ENCODE measurements around the gene CHRM4. TPM values are rescaled to one million over a fixed set of nuclear protein-coding genes. Genes with fewer than 3 reads are reported as not detected.
A peak's percentile ranks its signal among the peaks of the same experiment; 100 is the strongest.

CHRM4 gene
- total and polyA plus RNA-seq, 2 of the 13 experiments (the other 11 are each of a cell fraction or from before 2014, with no cell fraction given) = 0.13 to 0.21 TPM

GRCh38 chr11:46347637-46348311, 43.8 kb downstream of the CHRM4 start (continued):
- TF ChIP-seq HNF4G (IDR thresholded peaks at IDR 0.05; ENCODE audit: borderline replicate concordance, low read depth, low read length) = 0 out of 2 replicates have a peak, but pooled peaks have one; percentile 26
- TF ChIP-seq HNF4G (CRISPR knock-in tag; IDR thresholded peaks at IDR 0.05; ENCODE audit: borderline replicate concordance, low read depth) = no peak
- 0 out of 2 replicates have a peak, but pooled peaks have one; percentile 46 for TF ChIP-seq ZNF678 (CRISPR knock-in tag; IDR thresholded peaks at IDR 0.05)
- no peak for TF ChIP-seq ZNF441 (CRISPR knock-in tag; IDR thresholded peaks at IDR 0.05; ENCODE audit: borderline replicate concordance)
- TF ChIP-seq NFE2 (CRISPR knock-in tag; IDR thresholded peaks at IDR 0.05) = no peak
- TF ChIP-seq KAT7 (CRISPR knock-in tag; IDR thresholded peaks at IDR 0.05; ENCODE audit: borderline replicate concordance) = peak; percentile 69; the same call in 1 of the 2 replicates
- TF ChIP-seq ZNF138 (CRISPR knock-in tag; IDR thresholded peaks at IDR 0.05; ENCODE audit: low read depth) = no peak; the same call in 1 of the 2 replicates
- 0 out of 2 replicates have a peak, but pooled peaks have one; percentile 49 for TF ChIP-seq CHCHD3 (CRISPR knock-in tag; IDR thresholded peaks at IDR 0.05)
- no peak for TF ChIP-seq DZIP1 (CRISPR knock-in tag; IDR thresholded peaks at IDR 0.05)
- TF ChIP-seq, protein P1, sequence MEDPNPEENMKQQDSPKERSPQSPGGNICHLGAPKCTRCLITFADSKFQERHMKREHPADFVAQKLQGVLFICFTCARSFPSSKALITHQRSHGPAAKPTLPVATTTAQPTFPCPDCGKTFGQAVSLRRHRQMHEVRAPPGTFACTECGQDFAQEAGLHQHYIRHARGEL (CRISPR knock-in tag; IDR thresholded peaks at IDR 0.05) = no peak
- TF ChIP-seq ZNF530 (CRISPR knock-in tag; IDR thresholded peaks at IDR 0.05; ENCODE audit: low read depth) = no peak
- TF ChIP-seq CAMTA2 (CRISPR knock-in tag; IDR thresholded peaks at IDR 0.05; ENCODE audit: borderline replicate concordance) = 0 out of 2 replicates have a peak, but pooled peaks have one; percentile 64
- 0 out of 2 replicates have a peak, but pooled peaks have one; percentile 24 for TF ChIP-seq ZNF33B (CRISPR knock-in tag; IDR thresholded peaks at IDR 0.05)
- TF ChIP-seq ZNF720 (CRISPR knock-in tag; IDR thresholded peaks at IDR 0.05) = no peak
- TF ChIP-seq, protein P2, sequence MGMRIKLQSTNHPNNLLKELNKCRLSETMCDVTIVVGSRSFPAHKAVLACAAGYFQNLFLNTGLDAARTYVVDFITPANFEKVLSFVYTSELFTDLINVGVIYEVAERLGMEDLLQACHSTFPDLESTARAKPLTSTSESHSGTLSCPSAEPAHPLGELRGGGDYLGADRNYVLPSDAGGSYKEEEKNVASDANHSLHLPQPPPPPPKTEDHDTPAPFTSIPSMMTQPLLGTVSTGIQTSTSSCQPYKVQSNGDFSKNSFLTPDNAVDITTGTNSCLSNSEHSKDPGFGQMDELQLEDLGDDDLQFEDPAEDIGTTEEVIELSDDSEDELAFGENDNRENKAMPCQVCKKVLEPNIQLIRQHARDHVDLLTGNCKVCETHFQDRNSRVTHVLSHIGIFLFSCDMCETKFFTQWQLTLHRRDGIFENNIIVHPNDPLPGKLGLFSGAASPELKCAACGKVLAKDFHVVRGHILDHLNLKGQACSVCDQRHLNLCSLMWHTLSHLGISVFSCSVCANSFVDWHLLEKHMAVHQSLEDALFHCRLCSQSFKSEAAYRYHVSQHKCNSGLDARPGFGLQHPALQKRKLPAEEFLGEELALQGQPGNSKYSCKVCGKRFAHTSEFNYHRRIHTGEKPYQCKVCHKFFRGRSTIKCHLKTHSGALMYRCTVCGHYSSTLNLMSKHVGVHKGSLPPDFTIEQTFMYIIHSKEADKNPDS (CRISPR knock-in tag; IDR thresholded peaks at IDR 0.05) = no peak
- TF ChIP-seq ZNF136 (CRISPR knock-in tag; IDR thresholded peaks at IDR 0.05; ENCODE audit: low read depth) = no peak
- peak; percentile 73; the same call in 1 of the 2 replicates for TF ChIP-seq ZNF891 (CRISPR knock-in tag; IDR thresholded peaks at IDR 0.05)
- no peak for TF ChIP-seq ZNF552 (CRISPR knock-in tag; IDR thresholded peaks at IDR 0.05; ENCODE audit: borderline replicate concordance)
- no peak for TF ChIP-seq SKI (IDR thresholded peaks at IDR 0.05; ENCODE audit: partially characterized antibody)
- no peak for TF ChIP-seq EHMT2 (IDR thresholded peaks at IDR 0.05; ENCODE audit: borderline replicate concordance, low read depth, low read length)
